Posterior vena cava (tissue), 2 donors: Measurements from ENCODE around the gene DNAJB6. TPM values are rescaled to one million over a fixed set of nuclear protein-coding genes. Genes with fewer than 3 reads are reported as not detected.
A peak's percentile ranks its signal among the peaks of the same experiment; 100 is the strongest.

Experiments
- DNase-seq: peaks from one replicate; pipeline ENCODE4 v3.0.0-alpha.2; 2020; ENCODE audit warnings: low spot score
- intact Hi-C, 2 donors: fragments of 100-400 bp; cut with DNase I; formaldehyde crosslinking; loops; one replicate each; pipeline versions ENCODE4 v1.14.1 to v1.14.2; 2022 to 2023
- total RNA-seq, 2 donors: library from RNA; stranded (reverse); fragmentation: NEBNext Ultra II Directional; extraction: Animal tissue kit (Norgen Biotek cat#: 25700); gene quantifications; one replicate each; pipeline ENCODE4 v1.2.1, GENCODE V29; 2021
- donor health status: DM: yes; HTN: yes; CAD: no.
- donor health status: DM: yes; HTN: yes; CAD: no.

The DNAJB6 gene
- total RNA-seq, 2 donors from 2014 or later: 105 to 118 TPM

GRCh38 chr7:157358753-157359096 lies 21.9 kb downstream of the DNAJB6 start:
- intact Hi-C loops: no loop called here
- DNase-seq: no peak

GRCh38 chr7:157359581-157359980 lies 22.8 kb downstream of the DNAJB6 start:
- DNase-seq: peak; percentile 51
- intact Hi-C loops: no loop called here

- intact Hi-C loops: no loop called here
Measured at GRCh38 chr7:157360483-157361025, 23.8 kb downstream of the DNAJB6 start.

GRCh38 chr7:157361537-157361936 lies 24.7 kb downstream of the DNAJB6 start:
- DNase-seq: peak; percentile 23
- intact Hi-C loops: no loop called here

More at GRCh38 chr7:157360483-157361025, 23.8 kb downstream of the DNAJB6 start:
- no peak for DNase-seq

- intact Hi-C loops: no loop called here
- DNase-seq: no peak
Measured at GRCh38 chr7:157362729-157363128, 25.9 kb downstream of the DNAJB6 start.

GRCh38 chr7:157366722-157367121 lies 29.9 kb downstream of the DNAJB6 start:
- intact Hi-C loops: no loop called here
- no peak for DNase-seq

GRCh38 chr7:157368955-157369354 lies 32.2 kb downstream of the DNAJB6 start:
- no peak for DNase-seq
- intact Hi-C loops: no loop called here

GRCh38 chr7:157370742-157371141 lies 33.9 kb downstream of the DNAJB6 start:
- intact Hi-C loops: loop anchor here in 1 of 2 donors (5.0 kb wide), 1 partner anchor 1453 kb away; no protein-coding TSS in a partner anchor
- DNase-seq: no peak

GRCh38 chr7:157371296-157371695 lies 34.5 kb downstream of the DNAJB6 start:
- intact Hi-C loops: loop anchor here in 1 of 2 donors (5.0 kb wide), 1 partner anchor 1454 kb away; no protein-coding TSS in a partner anchor
- no peak for DNase-seq

GRCh38 chr7:157372300-157373232 lies 35.8 kb downstream of the DNAJB6 start:
- no peak for DNase-seq
- intact Hi-C loops: loop anchor here in 1 of 2 donors (5.0 kb wide), 1 partner anchor 1455 kb away; no protein-coding TSS in a partner anchor

GRCh38 chr7:157373493-157373892 lies 36.7 kb downstream of the DNAJB6 start:
- intact Hi-C loops: loop anchor here in 1 of 2 donors (5.0 kb wide), 1 partner anchor 1456 kb away; no protein-coding TSS in a partner anchor

GRCh38 chr7:157375410-157375809 lies 38.6 kb downstream of the DNAJB6 start:
- intact Hi-C loops: no loop called here

More at GRCh38 chr7:157373493-157373892, 36.7 kb downstream of the DNAJB6 start:
- DNase-seq: no peak

GRCh38 chr7:157377436-157378124 lies 40.8 kb downstream of the DNAJB6 start:
- no peak for DNase-seq
- intact Hi-C loops: no loop called here

More at GRCh38 chr7:157375410-157375809, 38.6 kb downstream of the DNAJB6 start:
- DNase-seq: no peak

GRCh38 chr7:157378390-157378789 lies 41.6 kb downstream of the DNAJB6 start:
- intact Hi-C loops: no loop called here
- no peak for DNase-seq

GRCh38 chr7:157379493-157379892 lies 42.7 kb downstream of the DNAJB6 start:
- intact Hi-C loops: no loop called here
- no peak for DNase-seq

GRCh38 chr7:157380416-157380815 lies 43.6 kb downstream of the DNAJB6 start:
- intact Hi-C loops: no loop called here
- no peak for DNase-seq

- intact Hi-C loops: no loop called here
- DNase-seq: no peak
Measured at GRCh38 chr7:157383868-157384267, 47.1 kb downstream of the DNAJB6 start.

- peak; percentile 14 for DNase-seq
- intact Hi-C loops: no loop called here
Measured at GRCh38 chr7:157384301-157384700, 47.5 kb downstream of the DNAJB6 start.

GRCh38 chr7:157386979-157387800 lies 50.4 kb downstream of the DNAJB6 start:
- intact Hi-C loops: no loop called here
- DNase-seq: peak; percentile 94
